DMS79 treated with DMSO at 0.1 percent for 48 hours (cell line): ENCODE data around the gene IFT172.
"Not testable (repeated sequence)": the region's sequence is repeated elsewhere in the genome, so short reads cannot be mapped to it uniquely, and the experiment has no call there.

Experiments used
- DNase-seq: peaks from one replicate; lab custom pipeline; 2025; lab: John Stamatoyannopoulos, UW

Gene IFT172

GRCh38 chr2:27428213-27428977 lies 61.1 kb downstream of the IFT172 start, which contains the start of gene NRBP1:
Gene NRBP1, plus strand, starts transcription at chr2:27428631. Its CDS starts 4,643 bp downstream, at chr2:27433274.
- DNase-seq: peak; percentile 90

GRCh38 chr2:27427863-27428212 lies 61.7 kb downstream of the IFT172 start:
- no peak for DNase-seq

- not testable (repeated sequence) for DNase-seq
Observed at GRCh38 chr2:27425039-27425438, 64.5 kb downstream of the IFT172 start.

- DNase-seq: no peak
Observed at GRCh38 chr2:27422958-27423357, 66.6 kb downstream of the IFT172 start.

- no peak for DNase-seq
Observed at GRCh38 chr2:27421660-27422250, 67.8 kb downstream of the IFT172 start.

GRCh38 chr2:27420996-27421395 lies 68.5 kb downstream of the IFT172 start:
- no peak for DNase-seq

GRCh38 chr2:27416151-27416550 lies 73.4 kb downstream of the IFT172 start:
- no peak for DNase-seq

GRCh38 chr2:27412419-27413152 lies 77.0 kb downstream of the IFT172 start:
- no peak for DNase-seq

- DNase-seq: peak; percentile 96
Observed at GRCh38 chr2:27409321-27410073, 80.0 kb downstream of the IFT172 start, which contains the start of gene PPM1G. Gene PPM1G, minus strand, starts transcription at chr2:27409591. Its CDS starts 169 bp downstream, at chr2:27409422.

GRCh38 chr2:27408601-27409320 lies 80.8 kb downstream of the IFT172 start:
- DNase-seq: no peak

- peak; percentile 38 for DNase-seq
Observed at GRCh38 chr2:27407798-27408491, 81.6 kb downstream of the IFT172 start.

- DNase-seq: no peak
Observed at GRCh38 chr2:27400348-27401135, 89.0 kb downstream of the IFT172 start.

GRCh38 chr2:27398962-27399361 lies 90.6 kb downstream of the IFT172 start:
- no peak for DNase-seq
